ENCODE measurements around the gene MBNL2.

Gene MBNL2

GRCh38 chr13:97325738-97326137 is 103.6 kb downstream of the MBNL2 start:
- no peaks in the 10 kb centered on the region for H3K27me3 ChIP-seq (ENCODE audit: low read depth, low read length)
- H3K79me2 ChIP-seq (ENCODE audit: low read length), result no peaks in the 10 kb centered on the region
- H3K27ac ChIP-seq (ENCODE audit: low read length), result no peak overlapping the region
- H3K9me3 ChIP-seq (ENCODE audit: insufficient read depth, low read length), result no peaks in the 10 kb centered on the region
- 0 out of 2 replicates have a peak, but pooled peaks cover 5% of the 10 kb centered on the region for H4K20me1 ChIP-seq (ENCODE audit: insufficient read depth, low read length)
- no peak overlapping the region for H3K4me3 ChIP-seq (ENCODE audit: low read length)
- TF ChIP-seq CTCF (IDR thresholded peaks at IDR 0.05; ENCODE audit: low read depth, low read length) (no peak), EZH2phosphoT487 (IDR thresholded peaks at IDR 0.05; ENCODE audit: low read depth) (no peak)
- H2AFZ ChIP-seq (ENCODE audit: low read depth, low read length), result no peak overlapping the region
- no peaks in the 10 kb centered on the region for H3K36me3 ChIP-seq (replicated peaks; ENCODE audit: low read depth, low read length)
- H3K9ac ChIP-seq (ENCODE audit: low read length), result no peak overlapping the region
- H3K4me2 ChIP-seq (ENCODE audit: low read length), result no peak overlapping the region
- peaks cover 9% of the 10 kb centered on the region for H3K4me1 ChIP-seq (ENCODE audit: low read length)

GRCh38 chr13:97327086-97327485 is 105.0 kb downstream of the MBNL2 start:
- no peaks in the 10 kb centered on the region for H3K27me3 ChIP-seq (ENCODE audit: low read depth, low read length)
- H4K20me1 ChIP-seq (ENCODE audit: insufficient read depth, low read length), result no peaks in the 10 kb centered on the region
- no peaks in the 10 kb centered on the region for H3K36me3 ChIP-seq (replicated peaks; ENCODE audit: low read depth, low read length)
- no peak overlapping the region for H3K4me3 ChIP-seq (ENCODE audit: low read length)
- no peak overlapping the region for H3K27ac ChIP-seq (ENCODE audit: low read length)
- no peak overlapping the region for H3K4me2 ChIP-seq (ENCODE audit: low read length)
- H3K79me2 ChIP-seq (ENCODE audit: low read length), result no peaks in the 10 kb centered on the region
- no peak for TF ChIP-seq EZH2phosphoT487 (IDR thresholded peaks at IDR 0.05; ENCODE audit: low read depth)
- TF ChIP-seq CTCF (IDR thresholded peaks at IDR 0.05; ENCODE audit: low read depth, low read length), result no peak
- peaks cover 9% of the 10 kb centered on the region for H3K4me1 ChIP-seq (ENCODE audit: low read length)
- no peak overlapping the region for H2AFZ ChIP-seq (ENCODE audit: low read depth, low read length)
- H3K9ac ChIP-seq (ENCODE audit: low read length), result no peak overlapping the region
- H3K9me3 ChIP-seq (ENCODE audit: insufficient read depth, low read length), result no peaks in the 10 kb centered on the region

GRCh38 chr13:97327506-97328221 is 105.5 kb downstream of the MBNL2 start:
- Histone ChIP-seq H3K4me3 (ENCODE audit: low read length) (no peak overlapping the region), H3K4me2 (ENCODE audit: low read length) (no peak overlapping the region), H3K36me3 (replicated peaks; ENCODE audit: low read depth, low read length) (no peaks in the 10 kb centered on the region), H3K27ac (ENCODE audit: low read length) (no peak overlapping the region), H3K27me3 (ENCODE audit: low read depth, low read length) (no peaks in the 10 kb centered on the region), H4K20me1 (ENCODE audit: insufficient read depth, low read length) (peaks cover 2% of the 10 kb centered on the region; the same call in 1 of the 2 replicates), H3K9ac (ENCODE audit: low read length) (no peak overlapping the region), H3K9me3 (ENCODE audit: insufficient read depth, low read length) (no peaks in the 10 kb centered on the region), H2AFZ (ENCODE audit: low read depth, low read length) (no peak overlapping the region), H3K79me2 (ENCODE audit: low read length) (no peaks in the 10 kb centered on the region), H3K4me1 (ENCODE audit: low read length) (peaks cover 9% of the 10 kb centered on the region)
- TF ChIP-seq EZH2phosphoT487 (IDR thresholded peaks at IDR 0.05; ENCODE audit: low read depth), result no peak

- H3K4me2 ChIP-seq (ENCODE audit: low read length), result no peak overlapping the region
- peaks cover 4% of the 10 kb centered on the region; the same call in 1 of the 2 replicates for H4K20me1 ChIP-seq (ENCODE audit: insufficient read depth, low read length)
- no peak overlapping the region for H3K9ac ChIP-seq (ENCODE audit: low read length)
- no peak overlapping the region for H3K27ac ChIP-seq (ENCODE audit: low read length)
- H3K4me1 ChIP-seq (ENCODE audit: low read length), result peaks cover 9% of the 10 kb centered on the region
- H3K27me3 ChIP-seq (ENCODE audit: low read depth, low read length), result no peaks in the 10 kb centered on the region
- H3K9me3 ChIP-seq (ENCODE audit: insufficient read depth, low read length), result no peaks in the 10 kb centered on the region
- no peaks in the 10 kb centered on the region for H3K79me2 ChIP-seq (ENCODE audit: low read length)
- no peak overlapping the region for H2AFZ ChIP-seq (ENCODE audit: low read depth, low read length)
- TF ChIP-seq CTCF (IDR thresholded peaks at IDR 0.05; ENCODE audit: low read depth, low read length) (no peak), EZH2phosphoT487 (IDR thresholded peaks at IDR 0.05; ENCODE audit: low read depth) (no peak)
- no peak overlapping the region for H3K4me3 ChIP-seq (ENCODE audit: low read length)
- H3K36me3 ChIP-seq (replicated peaks; ENCODE audit: low read depth, low read length), result no peaks in the 10 kb centered on the region
Measured at GRCh38 chr13:97328222-97328790, 106.2 kb downstream of the MBNL2 start.
